ENCODE results near the gene CRLF1.

Gene CRLF1

GRCh38 chr19:18551631-18552030 lies 55.0 kb downstream of the CRLF1 start:
- no peak overlapping the region for H3K4me2 ChIP-seq (ENCODE audit: low read depth, low read length, poor library complexity, severe bottlenecking)
- no peaks in the 10 kb centered on the region for H3K9me2 ChIP-seq (replicated peaks; ENCODE audit: insufficient read depth, low read length)
- no peak overlapping the region for H2AFZ ChIP-seq (ENCODE audit: low read depth, low read length, severe bottlenecking)
- H3K9ac ChIP-seq (ENCODE audit: low read length), result no peak overlapping the region
- H3F3A ChIP-seq (ENCODE audit: insufficient read depth), result no peaks in the 10 kb centered on the region
- no peaks in the 10 kb centered on the region for H3K27me3 ChIP-seq (ENCODE audit: low read length)
- no peaks in the 10 kb centered on the region for H3K79me2 ChIP-seq (ENCODE audit: insufficient read depth, low read length)
- no peak overlapping the region for H3K27ac ChIP-seq (ENCODE audit: low read depth, low read length)
- no peaks in the 10 kb centered on the region for H4K20me1 ChIP-seq (ENCODE audit: low read depth, low read length)
- H3K4me3 ChIP-seq (ENCODE audit: insufficient read depth, low read length, poor library complexity, severe bottlenecking), result no peak overlapping the region
- no peaks in the 10 kb centered on the region for H3K36me3 ChIP-seq (ENCODE audit: low read length)
- TF ChIP-seq CTCF (IDR thresholded peaks at IDR 0.05; ENCODE audit: insufficient read depth, low read length, poor library complexity, severe bottlenecking), result no peak
- TF ChIP-seq EZH2phosphoT487 (conservative IDR thresholded peaks at IDR 0.05; ENCODE audit: low read length), result no peak
- H3K9me3 ChIP-seq (ENCODE audit: insufficient read depth, low read length), result no peaks in the 10 kb centered on the region

DNA sequence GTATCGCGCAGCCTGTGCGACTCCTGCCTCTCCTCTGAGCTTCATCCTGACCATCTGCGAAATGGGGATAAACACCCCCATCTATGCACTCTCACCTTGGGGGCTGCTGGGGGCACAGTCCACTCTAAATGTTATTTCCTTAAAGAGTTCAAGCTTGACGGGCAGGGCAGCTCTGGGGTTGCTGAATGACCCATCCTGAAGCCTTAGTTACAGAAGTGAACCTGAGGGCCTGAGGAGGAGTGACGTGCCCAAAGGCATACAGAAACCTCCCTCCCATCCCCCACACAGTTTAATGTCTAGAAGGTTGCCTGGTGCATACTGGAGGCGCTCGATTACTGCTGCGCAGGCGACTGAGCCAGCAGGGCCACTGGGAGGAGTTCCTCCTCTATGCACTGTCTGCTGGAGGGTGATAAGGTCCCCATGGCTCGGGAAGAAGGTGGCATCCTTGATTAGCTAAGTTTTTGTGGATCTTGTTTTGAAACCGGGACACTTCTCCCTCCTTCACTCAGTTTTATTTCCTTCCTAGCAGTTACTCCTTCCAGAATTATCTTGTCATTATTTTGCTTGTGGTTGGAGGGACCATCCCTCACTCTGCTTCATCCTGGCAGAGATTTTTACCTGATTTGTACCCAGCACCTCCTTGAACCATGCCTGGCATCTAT lies 62.7 kb downstream of the CRLF1 start:
- no peaks in the 10 kb centered on the region for H3K27me3 ChIP-seq (ENCODE audit: low read length)
- H3K4me3 ChIP-seq (ENCODE audit: insufficient read depth, low read length, poor library complexity, severe bottlenecking), result peak overlapping the region; percentile 54
- H3K9ac ChIP-seq (ENCODE audit: low read length), result peak overlapping the region; percentile 61
- H3K9me2 ChIP-seq (replicated peaks; ENCODE audit: insufficient read depth, low read length), result no peaks in the 10 kb centered on the region
- peak overlapping the region; percentile 64 for H3K4me2 ChIP-seq (ENCODE audit: low read depth, low read length, poor library complexity, severe bottlenecking)
- H3F3A ChIP-seq (ENCODE audit: insufficient read depth), result peaks cover 10% of the 10 kb centered on the region; the same call in 1 of the 2 replicates
- TF ChIP-seq EZH2phosphoT487 (conservative IDR thresholded peaks at IDR 0.05; ENCODE audit: low read length), result no peak
- no peak for TF ChIP-seq CTCF (IDR thresholded peaks at IDR 0.05; ENCODE audit: insufficient read depth, low read length, poor library complexity, severe bottlenecking)
- peak overlapping the region; percentile 70 for H2AFZ ChIP-seq (ENCODE audit: low read depth, low read length, severe bottlenecking)
- H3K79me2 ChIP-seq (ENCODE audit: insufficient read depth, low read length), result peaks cover 9% of the 10 kb centered on the region; the same call in 1 of the 2 replicates
- no peak overlapping the region for H3K27ac ChIP-seq (ENCODE audit: low read depth, low read length)
- no peaks in the 10 kb centered on the region for H4K20me1 ChIP-seq (ENCODE audit: low read depth, low read length)
- H3K36me3 ChIP-seq (ENCODE audit: low read length), result no peaks in the 10 kb centered on the region; the same call in 1 of the 2 replicates
- H3K9me3 ChIP-seq (ENCODE audit: insufficient read depth, low read length), result no peaks in the 10 kb centered on the region
